CD4-positive, alpha-beta T cell treated with Interferon gamma for 1 hour (primary cell): ENCODE data around the gene ASTN1.
"Not testable (repeated sequence)": the region's sequence is repeated elsewhere in the genome, so short reads cannot be mapped to it uniquely, and the experiment has no call there.

ENCODE experiments used
- DNase-seq: peaks from one replicate; pipeline ENCODE4 v3.0.0-alpha.2; 2020

The ASTN1 gene

DNA sequence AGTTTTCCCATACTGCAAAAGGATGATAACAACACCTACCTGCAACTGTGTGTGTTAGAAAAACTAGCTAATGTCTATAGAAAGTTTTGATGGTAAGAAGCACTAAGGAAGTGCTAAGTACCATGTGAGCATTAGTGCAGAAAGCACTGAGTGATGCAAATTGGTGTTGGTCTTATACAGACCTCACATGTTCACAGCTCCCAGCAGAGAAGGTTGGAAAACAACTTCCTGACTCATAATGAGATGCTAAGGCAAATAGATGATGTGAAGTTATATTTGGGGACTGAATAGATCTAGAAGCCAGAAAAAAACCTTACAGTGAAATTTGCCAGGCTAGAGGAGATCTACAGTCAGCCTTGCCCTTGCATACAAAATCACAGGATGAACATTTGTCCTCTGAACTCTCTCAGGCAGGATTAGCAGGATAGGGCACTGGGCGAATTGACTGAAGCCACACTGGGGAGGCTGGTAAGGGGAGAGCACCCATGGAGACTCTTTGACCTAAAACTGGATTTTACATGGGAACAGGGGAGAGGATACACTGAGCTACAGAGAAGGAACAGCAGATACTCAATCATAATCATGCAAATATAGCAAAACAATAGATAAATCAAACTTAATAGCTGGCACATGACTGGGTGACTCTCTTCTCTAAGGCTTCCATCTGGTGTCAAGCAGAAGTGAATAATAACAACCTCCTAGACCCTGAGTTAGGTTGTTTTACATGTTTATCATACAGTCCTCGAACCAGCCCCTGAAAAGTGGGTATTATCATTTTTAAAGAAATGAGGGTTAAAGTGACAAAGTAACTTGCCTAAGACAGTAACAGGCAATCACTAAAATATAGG, 61.3 kb downstream of the ASTN1 start:
- DNase-seq, result no peak

DNA sequence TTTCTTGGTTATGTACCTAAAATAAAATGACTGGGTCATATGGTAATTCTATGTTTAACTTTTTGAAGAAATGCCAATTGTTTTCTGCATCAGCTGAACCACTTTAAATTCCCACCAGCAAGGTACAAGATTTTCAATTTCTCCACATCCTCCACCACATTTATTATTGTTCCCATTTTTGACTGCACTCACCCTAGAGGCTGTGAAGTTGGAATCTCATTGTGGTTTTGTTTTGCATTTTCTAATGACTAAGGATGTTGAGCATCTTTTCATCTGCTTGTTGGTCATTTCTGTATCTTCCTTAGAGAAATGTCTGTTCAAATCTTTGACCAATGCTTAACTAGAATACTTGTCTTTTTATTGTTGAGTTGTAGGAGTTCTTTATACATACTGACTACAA, 72.5 kb downstream of the ASTN1 start:
- DNase-seq, result no peak

DNA sequence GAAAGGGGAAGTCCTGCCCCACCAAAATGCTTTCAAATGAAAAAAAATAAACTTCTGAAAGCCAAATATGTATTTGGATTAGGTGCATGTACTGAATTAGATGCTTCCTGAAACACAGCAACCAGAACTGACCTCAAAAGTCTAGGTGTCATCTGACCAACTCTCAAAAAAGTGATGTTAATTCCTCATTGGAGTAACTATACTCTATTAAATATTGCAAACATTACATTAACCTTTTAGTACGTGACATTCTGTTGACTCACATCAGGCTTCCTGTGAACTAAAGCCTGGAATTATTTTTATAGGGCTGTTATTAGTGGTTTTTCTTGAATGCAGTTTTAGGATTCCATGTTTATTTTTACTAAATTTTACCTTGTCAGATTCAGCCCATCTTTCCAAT, 73.5 kb downstream of the ASTN1 start:
- DNase-seq, result no peak

DNA sequence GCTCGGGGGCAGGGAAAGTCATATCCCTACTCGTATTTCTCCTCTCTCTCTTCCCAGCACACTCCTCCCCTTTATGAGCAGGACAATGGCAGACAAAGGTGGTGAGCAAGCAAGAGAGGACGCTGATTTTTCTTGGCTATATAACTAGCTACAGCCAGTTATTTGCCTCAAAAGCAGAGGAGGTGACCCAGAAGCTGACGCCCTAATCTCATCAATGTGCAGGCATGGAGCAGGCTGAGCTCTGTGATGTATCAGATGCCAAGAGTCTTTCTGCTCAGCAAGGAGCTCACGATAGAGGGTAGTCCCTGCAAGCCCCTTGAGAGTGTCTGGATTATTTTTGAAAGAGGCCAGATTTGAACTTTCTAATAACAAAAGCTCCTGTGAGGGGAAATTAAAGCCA, 75.5 kb downstream of the ASTN1 start:
- no peak for DNase-seq

DNA sequence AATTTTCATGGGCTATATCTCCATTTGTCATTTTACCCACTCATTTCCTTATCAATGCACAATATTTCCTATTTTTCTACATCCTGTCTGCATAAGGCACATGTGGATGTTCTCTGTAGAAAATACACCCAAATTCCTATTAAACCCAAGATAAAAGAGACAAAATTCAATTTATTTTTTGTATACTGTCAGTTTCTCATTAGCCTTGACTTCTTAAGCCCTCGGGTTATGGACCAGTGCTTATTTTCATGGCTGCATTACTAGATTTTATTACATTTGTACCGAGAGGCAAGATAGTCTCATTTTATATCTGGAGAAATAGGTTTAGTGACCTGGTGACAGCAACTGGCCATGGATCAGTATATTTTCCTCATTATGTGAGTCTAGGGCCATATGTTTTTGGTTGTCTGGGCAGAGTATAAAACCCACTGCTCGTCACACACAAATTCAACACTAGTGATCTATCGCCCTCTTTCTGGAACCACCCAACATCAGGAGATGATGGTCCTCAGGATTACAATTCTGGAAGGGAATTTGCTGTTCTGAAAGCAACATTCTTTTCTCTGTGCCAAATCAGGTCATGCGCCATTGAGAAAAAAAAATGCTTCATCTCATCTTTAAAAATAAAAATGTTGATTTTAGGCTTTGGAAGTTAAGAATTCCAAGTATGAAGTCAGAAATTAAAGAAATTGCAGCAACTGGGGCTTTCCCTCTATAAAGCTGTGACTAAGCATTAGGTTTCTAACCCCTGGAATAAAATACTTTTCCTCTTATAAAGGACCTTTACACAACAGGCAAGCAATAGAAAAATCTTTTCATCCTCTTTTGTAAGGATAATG, 81.4 kb downstream of the ASTN1 start:
- DNase-seq, result no peak

DNA sequence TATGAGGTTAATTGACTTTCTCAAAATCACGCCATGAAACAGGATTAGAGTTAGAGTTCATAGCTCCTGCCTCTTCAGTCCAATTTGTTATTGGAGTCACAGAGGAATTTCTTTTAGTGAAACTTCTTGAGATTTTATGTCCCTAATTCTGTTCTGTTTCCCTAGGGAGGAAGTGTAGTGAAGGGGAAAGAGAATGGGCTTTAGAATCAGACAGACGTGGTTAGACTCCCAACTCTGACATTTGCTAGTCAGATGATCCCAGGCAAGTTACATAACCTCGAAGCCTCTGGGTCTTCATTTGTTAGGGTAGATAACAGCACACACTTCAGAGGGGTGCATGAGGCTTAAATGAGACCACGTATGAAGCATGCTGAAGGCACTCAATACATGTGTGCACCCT, 83.9 kb downstream of the ASTN1 start:
- no peak for DNase-seq

DNA sequence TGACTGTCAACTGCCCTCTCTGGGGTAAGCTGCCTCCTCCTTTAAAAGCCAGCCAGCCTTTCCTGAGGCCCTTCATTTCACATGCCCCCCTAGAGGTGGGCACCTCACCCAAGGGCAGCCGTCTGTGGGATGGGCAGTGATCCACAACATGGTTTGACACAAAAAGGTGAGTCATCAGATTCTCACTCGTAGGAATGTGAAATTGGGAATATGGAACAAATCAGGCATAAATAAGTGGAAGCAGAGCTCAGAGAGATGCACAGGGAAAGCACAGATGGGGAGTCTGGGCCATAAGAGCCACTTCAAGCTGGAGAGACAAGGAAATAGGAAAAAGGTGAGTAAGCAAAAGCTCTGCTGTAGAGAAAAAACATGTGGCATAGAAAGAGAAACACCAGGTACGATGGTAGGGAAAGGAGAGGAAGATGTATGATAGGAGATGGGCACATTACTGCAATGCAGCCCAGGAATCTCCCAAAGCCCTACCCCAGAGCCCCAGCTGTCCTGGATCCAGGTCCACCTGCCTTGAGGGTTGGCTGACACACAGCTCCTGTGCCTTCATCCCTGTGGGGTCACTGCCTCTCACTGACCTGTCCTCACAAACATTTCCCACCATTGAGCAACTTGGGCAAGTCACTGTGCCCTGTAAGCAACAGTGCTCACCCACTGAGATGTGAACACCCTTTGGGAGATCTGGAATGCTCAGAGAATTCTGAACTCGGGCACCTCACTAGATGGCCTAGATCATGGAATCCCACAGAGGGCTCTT, 86.6 kb downstream of the ASTN1 start:
- no peak for DNase-seq

DNA sequence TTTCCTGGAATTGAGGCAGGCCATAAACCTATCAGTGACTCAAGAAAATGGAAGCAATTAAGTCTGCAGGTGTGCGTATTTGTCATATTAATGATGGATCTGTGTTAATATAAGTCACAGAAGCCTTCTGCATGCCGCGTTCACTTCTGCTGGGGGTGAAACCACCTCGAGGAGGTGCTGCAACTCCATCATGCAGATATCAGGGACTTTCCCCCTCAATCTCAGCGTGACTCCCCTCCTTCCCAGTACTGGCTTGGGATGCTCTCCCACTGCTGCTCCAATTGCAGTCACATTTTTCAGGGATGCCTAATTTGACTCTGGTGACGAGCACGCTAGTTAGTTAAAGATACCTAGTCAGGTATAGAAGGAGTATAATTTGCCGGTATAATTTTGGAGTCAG, 87.5 kb downstream of the ASTN1 start:
- DNase-seq, result no peak

DNA sequence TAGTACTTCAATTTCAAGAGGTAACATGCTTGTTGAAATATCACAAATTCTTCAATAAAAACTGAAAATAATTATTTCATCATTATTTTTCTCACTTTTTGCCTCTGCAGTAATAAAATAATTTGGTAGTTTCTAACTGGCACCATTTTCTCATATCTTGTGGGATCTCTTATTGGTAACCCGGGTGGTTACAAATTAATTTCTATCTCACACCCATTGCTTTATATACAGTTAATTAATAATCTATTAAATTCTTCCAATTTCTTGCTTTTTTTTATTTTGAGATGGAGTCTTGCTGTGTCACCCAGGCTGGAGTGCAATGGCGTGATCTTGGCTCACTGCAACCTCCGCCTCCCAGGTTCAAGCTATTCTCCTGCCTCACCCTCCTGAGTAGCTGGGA, 89.7 kb downstream of the ASTN1 start:
- not testable (repeated sequence) for DNase-seq

DNA sequence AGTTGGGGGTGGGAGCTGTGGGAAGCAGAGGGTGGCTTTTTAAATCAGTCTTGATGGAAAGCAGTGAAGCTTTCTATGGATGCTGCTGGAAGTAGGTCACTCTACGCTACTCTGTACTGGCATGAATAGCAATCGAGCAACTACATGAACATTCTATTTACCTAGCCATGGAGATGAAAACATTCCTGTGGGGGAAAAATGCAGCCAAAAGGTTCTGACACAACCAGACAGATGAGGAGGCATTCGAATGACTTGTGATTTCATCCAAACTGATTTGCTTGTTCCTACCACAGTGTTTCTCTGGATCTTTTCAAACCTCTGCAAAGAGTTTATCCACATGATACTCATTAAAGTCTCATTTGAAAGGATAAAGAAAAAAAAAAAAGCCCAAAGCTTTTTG, 95.0 kb downstream of the ASTN1 start:
- DNase-seq, result no peak

DNA sequence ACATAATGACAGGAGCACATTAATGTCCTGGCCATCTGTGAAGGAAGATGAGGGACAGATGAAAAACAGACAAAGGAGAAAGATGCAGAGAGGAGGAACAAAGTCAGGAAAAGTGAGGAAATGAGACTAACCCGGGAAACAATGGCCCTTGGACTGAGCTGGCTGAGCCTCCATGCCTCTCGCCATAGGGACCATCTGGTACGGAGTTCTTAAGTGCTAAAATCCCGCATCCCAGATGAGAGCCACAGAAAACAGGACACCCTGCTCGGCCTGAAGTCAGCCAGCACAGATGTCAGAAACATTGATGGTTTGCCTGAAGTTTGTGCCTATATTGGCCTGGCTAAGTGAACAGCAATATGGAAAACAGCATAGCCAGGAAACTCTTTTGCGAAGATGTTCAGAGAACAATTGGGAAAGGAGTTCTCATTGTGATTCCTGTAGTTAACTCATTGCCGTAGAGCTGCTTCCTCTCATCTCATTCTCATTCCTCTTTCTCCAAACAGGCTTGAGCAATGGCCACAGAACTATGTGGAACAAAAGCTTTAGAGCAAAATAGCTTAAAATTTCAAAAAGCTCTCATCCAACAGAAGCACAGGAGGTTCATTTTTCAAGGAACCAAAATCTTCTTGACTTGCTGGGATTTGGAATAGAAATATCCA, 96.6 kb downstream of the ASTN1 start:
- no peak for DNase-seq

DNA sequence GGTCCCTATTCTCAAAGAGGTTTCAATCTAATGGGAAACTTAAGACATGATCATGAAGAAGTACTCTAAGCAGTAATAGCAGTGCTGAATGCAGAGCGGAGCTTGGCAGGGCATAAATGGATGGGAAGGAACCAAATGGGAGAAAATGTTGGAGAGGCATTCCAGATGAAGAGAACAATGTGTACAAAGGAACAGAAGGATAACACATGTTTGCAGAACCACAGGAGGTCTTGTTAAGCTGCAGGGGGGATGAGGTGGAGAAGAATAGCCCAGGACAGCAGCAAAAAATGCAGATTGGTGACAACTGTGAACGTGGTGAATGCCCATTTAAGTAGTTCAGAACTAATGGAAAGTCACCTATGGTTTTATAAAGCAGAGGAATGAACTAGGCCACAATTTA, 99.1 kb downstream of the ASTN1 start:
- no peak for DNase-seq

DNA sequence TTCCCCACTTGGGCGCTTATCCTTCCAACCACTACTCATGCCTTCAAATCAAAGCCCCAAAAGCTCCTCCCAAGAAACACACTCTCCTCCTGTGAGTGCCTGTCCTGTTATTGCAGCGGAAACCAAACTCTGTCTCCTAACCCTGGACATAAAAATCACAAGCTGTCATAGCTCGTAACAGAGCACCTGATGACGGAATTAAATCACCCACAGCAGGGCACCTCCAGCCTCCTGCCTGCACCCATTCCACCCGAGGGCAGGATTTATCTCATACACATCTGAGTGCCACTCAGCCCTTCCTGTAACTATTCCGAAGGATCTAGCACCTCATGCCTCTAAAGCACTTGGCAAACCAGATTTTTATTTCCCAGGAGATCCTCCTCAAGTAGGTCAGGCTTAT, 100.9 kb downstream of the ASTN1 start:
- no peak for DNase-seq

DNA sequence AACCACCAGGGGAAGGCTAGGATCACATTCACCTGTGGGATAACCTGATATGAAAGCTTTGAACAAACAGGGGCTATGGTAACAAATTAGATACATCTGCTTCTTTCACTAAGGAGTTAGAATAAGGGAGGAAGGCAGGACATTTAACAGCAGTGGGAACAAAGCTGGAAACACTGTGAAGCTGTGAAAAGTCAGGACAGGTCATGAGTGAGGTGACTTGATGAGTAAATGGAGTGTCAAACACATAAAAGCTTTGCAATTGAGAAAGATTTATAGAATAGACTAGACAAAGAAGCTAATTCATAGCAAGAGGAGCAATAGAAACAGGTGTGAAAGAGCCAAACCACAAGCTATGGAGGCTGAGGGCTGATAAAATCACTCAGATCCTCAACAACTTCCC, 110.0 kb downstream of the ASTN1 start:
- DNase-seq, result no peak

DNA sequence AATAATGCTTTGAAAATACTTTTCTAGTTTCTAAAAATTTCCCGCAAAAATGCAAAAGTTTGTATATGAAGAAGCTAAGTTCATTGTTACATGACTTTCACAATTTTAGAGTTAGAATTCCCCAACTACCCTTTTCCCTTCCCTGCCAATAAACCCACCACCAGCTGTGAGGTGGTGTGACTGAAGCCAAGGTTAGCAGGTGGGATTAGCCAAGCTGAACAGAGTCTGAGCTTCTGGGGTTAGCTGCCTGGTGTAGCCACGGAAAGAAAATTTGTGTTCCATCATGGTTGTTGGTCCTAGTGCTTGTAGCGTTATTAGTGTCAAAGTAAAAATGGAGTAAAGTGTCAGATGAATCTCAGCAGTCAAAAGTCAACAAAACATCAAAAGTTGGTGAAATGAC, 110.9 kb downstream of the ASTN1 start:
- DNase-seq, result no peak

DNA sequence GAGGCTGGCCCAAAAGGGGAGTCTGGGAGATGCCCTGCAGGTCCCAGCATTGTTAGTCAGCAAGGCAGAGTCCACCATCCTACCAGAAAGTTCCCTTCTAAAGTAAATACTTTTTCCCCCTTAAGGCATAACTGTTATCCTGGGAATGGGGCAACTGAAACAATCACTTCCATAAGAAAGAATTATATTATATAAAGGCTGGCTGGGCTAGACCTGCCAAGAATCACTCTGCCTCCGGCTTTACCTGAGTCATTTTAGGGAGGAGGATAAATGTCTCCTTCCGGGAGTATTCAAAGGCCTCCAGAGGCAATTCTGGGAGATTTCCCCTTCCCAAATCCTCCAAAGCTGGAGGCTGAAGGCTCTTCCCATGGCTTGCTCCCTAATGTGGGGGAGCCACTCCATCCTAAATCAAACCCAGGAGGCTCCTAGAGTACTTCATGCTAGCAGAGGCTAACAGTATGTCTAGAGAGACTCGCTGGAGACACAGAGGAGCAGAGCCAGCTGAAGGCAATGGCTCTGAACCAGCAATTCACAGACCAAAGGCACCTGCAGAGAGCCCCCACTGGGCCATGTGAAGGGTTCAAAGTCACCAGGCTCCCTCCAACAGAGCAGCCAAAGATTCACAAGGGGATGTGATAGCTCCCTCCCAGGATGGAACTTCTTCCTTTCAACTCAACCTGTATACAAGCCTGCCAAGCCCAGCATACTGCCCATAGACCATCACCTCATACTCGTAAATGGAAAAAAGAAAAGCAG, 116.0 kb downstream of the ASTN1 start:
- DNase-seq, result no peak

DNA sequence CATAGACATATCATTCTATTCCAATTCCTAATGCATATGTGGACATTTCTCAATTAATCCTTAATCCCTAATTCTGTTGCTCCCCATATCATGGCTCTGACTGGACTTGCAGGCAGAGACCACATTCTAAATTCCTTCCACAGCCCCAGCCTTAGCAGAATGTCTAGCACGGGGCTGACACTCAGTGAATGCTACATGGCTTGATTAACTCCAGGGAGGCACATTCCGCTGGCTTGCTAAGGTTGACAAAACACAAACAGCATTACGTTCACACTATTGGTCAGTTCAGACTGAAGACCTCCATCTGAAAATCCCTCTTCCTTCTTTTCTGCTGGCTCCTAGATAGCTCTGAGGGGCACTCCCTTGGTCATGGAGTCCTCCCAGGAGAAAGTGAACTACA, 119.4 kb downstream of the ASTN1 start:
- DNase-seq, result no peak

DNA sequence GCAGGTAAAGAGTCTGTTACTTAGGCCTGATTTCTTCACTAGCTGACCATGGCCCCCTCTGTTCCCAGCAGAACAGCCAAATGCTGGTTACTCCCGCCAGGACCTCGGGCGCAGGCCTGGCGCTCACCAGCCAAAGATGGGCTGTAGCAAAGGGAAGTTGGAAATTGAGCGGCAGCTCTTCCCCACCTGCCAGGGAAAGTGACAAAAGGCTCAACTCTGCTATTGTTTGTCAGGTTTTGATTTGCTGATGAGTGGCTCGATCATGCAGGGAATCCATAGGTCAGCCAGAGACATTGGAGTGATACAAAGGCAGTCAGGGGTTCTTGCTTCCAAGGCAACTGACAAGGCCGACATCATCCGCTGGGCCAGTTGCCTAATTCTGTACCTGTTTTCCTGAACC, 120.1 kb downstream of the ASTN1 start:
- DNase-seq, result no peak

DNA sequence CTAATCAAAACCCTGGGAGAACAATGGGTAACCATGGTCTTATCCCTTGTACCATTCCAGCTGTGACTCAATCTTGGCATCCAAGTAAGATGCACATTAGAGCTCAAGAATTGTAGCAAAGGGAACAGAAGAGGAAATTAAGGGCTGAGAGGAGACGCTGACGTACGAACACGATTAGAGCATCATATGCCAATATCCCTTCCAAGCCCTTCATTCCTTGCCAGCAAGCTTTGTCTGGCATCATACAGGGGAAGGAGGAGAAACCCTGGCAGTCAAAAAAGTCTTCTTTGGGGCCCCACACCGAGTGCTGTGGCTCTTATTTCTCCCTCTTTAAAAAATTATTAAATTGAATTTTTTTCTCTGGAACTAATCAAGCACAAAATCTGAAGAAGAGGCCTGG, 120.9 kb downstream of the ASTN1 start:
- DNase-seq, result no peak

DNA sequence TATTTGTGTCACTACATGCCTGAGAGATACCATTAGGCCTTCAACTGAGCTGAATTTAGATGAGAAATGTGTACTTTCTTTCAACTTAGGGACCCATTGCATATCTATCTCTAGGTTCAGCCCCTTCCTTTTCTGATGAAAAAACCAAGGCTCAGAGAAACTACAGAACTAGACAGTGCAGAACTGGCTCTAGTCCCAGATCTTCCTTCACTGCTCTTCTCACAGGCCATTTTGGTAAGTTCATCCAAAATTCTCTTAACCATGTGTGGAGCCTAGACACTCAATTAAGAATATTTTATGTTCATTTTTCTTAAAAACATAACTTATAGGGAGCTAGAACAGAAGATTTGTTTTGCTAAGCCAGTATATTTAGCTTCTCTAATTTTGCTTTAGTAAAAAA, 128.9 kb downstream of the ASTN1 start:
- DNase-seq, result no peak

DNA sequence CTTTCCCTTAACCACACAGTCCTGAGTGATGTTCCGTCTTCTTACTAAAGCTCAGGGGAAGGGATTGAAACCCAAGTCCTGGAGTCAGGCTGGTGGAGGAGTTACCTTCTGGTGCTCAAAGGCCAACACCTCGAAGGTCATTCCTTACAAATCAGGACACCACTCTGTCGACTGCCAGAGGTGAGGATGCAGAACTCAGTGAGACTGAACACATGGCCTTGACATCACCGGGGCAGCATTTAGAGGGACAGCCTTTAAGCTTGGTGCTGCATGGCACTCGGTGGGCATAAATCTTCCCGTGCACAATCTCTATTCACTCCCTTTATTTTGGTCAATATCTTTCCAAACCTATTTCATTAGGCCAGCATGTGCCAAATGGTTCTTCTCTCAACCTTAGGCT, 130.9 kb downstream of the ASTN1 start:
- DNase-seq, result no peak

DNA sequence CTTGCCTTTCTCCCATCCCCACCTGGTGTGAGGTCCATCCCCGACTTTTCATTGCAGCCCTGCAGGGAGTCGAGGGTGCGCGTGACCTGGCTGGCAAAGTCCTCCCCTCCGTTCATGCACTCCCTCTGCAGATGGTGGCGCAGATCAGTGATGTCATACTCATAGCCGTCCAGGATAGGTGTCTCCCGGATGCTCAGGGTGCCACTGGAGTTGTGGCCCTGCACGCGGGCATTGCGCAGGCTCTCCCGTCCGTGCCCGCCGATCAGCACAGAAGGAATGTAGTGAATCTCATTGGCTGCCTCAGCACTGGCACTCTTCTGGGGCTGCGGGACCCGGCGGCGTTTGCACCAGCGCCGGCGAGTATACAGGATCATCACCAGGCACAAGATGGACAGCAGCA, 132.1 kb downstream of the ASTN1 start:
- DNase-seq, result no peak
